Natural killer cell (primary cell): ENCODE results near the gene TTC34. TPM values are rescaled to one million over a fixed set of nuclear protein-coding genes. Genes with fewer than 3 reads are reported as not detected.

Experiments
- ATAC-seq, 3 donors: fragments of 150-1000 bp in 2 of 3; fragments of 200-7000 bp in 1 of 3; cut with Tn5 transposase; 1 replicate in 1 of 3; 2 replicates in 2 of 3; pipeline ENCODE4 v1.10.0; 2021; ENCODE audit warnings: mild to moderate bottlenecking in 2 of 3, moderate library complexity in 2 of 3
- DNase-seq, 2 donors: peaks; one replicate each; pipeline versions ENCODE4 v3.0.0 to v3.0.0-alpha.2; 2013 to 2021; ENCODE audit warnings: mixed read lengths in 1 of 2
- H3K27ac ChIP-seq: one replicate; pipeline ENCODE4 v1.5.1; 2013; ENCODE audit warnings: mild to moderate bottlenecking, low read length
- H3K27me3 ChIP-seq: one replicate; pipeline ENCODE4 v1.6.1; 2013; ENCODE audit warnings: low read length; ENCODE audit not compliant: control insufficient read depth, insufficient read depth
- H3K36me3 ChIP-seq: one replicate; pipeline ENCODE4 v1.6.1; 2013; ENCODE audit warnings: low read length; ENCODE audit not compliant: control insufficient read depth, insufficient read depth
- H3K4me1 ChIP-seq: one replicate; pipeline ENCODE4 v1.6.1; 2013; ENCODE audit warnings: low read length; ENCODE audit not compliant: control insufficient read depth, insufficient read depth
- H3K4me3 ChIP-seq: one replicate; pipeline ENCODE4 v1.5.1; 2013; ENCODE audit warnings: low read length
- H3K9me3 ChIP-seq: one replicate; pipeline ENCODE4 v1.6.1; 2013; ENCODE audit warnings: low read length; ENCODE audit not compliant: control insufficient read depth, insufficient read depth
- H3K27ac Mint-ChIP-seq, 2 donors: one replicate each; pipeline ENCODE4 v1.8.0; 2022; ENCODE audit warnings: mild to moderate bottlenecking in 2 of 2, mixed read lengths in 2 of 2, moderate library complexity in 1 of 2
- H3K27me3 Mint-ChIP-seq, 2 donors: one replicate each; pipeline ENCODE4 v1.8.0; 2022; ENCODE audit warnings: low read depth in 2 of 2, mixed read lengths in 2 of 2
- H3K36me3 Mint-ChIP-seq: one replicate; pipeline ENCODE4 v1.8.0; 2022; ENCODE audit warnings: mixed read lengths
- H3K4me1 Mint-ChIP-seq, 2 donors: one replicate each; pipeline ENCODE4 v1.8.0; 2022; ENCODE audit warnings: mixed read lengths in 2 of 2
- H3K4me3 Mint-ChIP-seq: one replicate; pipeline ENCODE4 v1.8.0; 2022; ENCODE audit warnings: mild to moderate bottlenecking, moderate library complexity, mixed read lengths
- H3K9me3 Mint-ChIP-seq, 2 donors: one replicate each; pipeline ENCODE4 v1.8.0; 2022; ENCODE audit warnings: mixed read lengths in 2 of 2
- CTCF ChIP-seq: fragments of 200-600 bp; IDR thresholded peaks from one replicate; pipeline ENCODE4 v1.8.0; 2022; ENCODE audit warnings: antibody characterized with exemption
- WGBS: methylation state at CpG from one replicate; pipeline ENCODE4 v1.1.7; 2013; ENCODE audit warnings: missing lambda C conversion rate; ENCODE audit not compliant: insufficient coverage; 5-methylcytosine and 5-hydroxymethylcytosine counted together
- intact Hi-C: fragments of 100-400 bp; cut with micrococcal nuclease; formaldehyde crosslinking; loops from one replicate; pipeline ENCODE4 v1.14.2; 2022
- total RNA-seq, 4 donors: library from RNA; stranded (reverse); fragments of 120-200 nt in 1 of 4; gene quantifications; one replicate each; pipeline versions ENCODE4 v1.2.3 to v1.2.4, GENCODE V29; 2013 to 2022

TTC34 gene
- total RNA-seq, 3 donors from 2014 or later (not counting 1 experiment from before 2014, with no cell fraction given): 0.80 to 1.4 (median 1.2) TPM

- H3K27ac ChIP-seq: no peak overlapping the region
- WGBS: 89% methylated on average over 34 of the region's 34 CpGs
- intact Hi-C loops: no loop called here
- ATAC-seq (no peak), DNase-seq (no peak)
- peaks cover 8% of the 10 kb centered on the region for H3K36me3 Mint-ChIP-seq
- no peak for TF ChIP-seq CTCF
- peaks cover 5 to 6% of the 10 kb centered on the region in 2 donors for H3K27me3 Mint-ChIP-seq
- peaks cover 3% of the 10 kb centered on the region for H3K27me3 ChIP-seq
- no peaks in the 10 kb centered on the region for H3K4me1 Mint-ChIP-seq
- H3K4me3 Mint-ChIP-seq: no peak overlapping the region
- H3K27ac Mint-ChIP-seq: no peak overlapping the region
- H3K4me1 ChIP-seq: no peaks in the 10 kb centered on the region
- H3K9me3 Mint-ChIP-seq: peaks cover 3 to 4% of the 10 kb centered on the region in 2 donors
- no peaks in the 10 kb centered on the region for H3K9me3 ChIP-seq
- H3K36me3 ChIP-seq: no peaks in the 10 kb centered on the region
- no peak overlapping the region for H3K4me3 ChIP-seq
Measured at GRCh38 chr1:2609319-2610035, 192.0 kb downstream of the TTC34 start.

- H3K4me1 Mint-ChIP-seq: no peaks in the 10 kb centered on the region
- Histone ChIP-seq H3K27me3 (no peaks in the 10 kb centered on the region), H3K27ac (no peak overlapping the region), H3K4me3 (no peak overlapping the region), H3K36me3 (no peaks in the 10 kb centered on the region), H3K9me3 (no peaks in the 10 kb centered on the region), H3K4me1 (no peaks in the 10 kb centered on the region)
- ATAC-seq (no peak), DNase-seq (no peak)
- no peak overlapping the region for H3K27ac Mint-ChIP-seq
- H3K9me3 Mint-ChIP-seq: no peaks in the 10 kb centered on the region
- H3K4me3 Mint-ChIP-seq: no peak overlapping the region
- H3K27me3 Mint-ChIP-seq: peaks cover 2% of the 10 kb centered on the region in 2 donors
- H3K36me3 Mint-ChIP-seq: no peaks in the 10 kb centered on the region
- intact Hi-C loops: no loop called here
- no peak for TF ChIP-seq CTCF
- 88% methylated on average over 13 of the region's 13 CpGs for WGBS
Measured at GRCh38 chr1:2607641-2608091, 193.8 kb downstream of the TTC34 start.

- TF ChIP-seq CTCF: no peak
- Histone ChIP-seq H3K4me3 (no peak overlapping the region), H3K9me3 (no peaks in the 10 kb centered on the region), H3K36me3 (no peaks in the 10 kb centered on the region), H3K4me1 (no peaks in the 10 kb centered on the region), H3K27me3 (no peaks in the 10 kb centered on the region), H3K27ac (no peak overlapping the region)
- H3K27me3 Mint-ChIP-seq: peaks cover 7 to 8% of the 10 kb centered on the region in 2 donors
- H3K4me3 Mint-ChIP-seq: no peak overlapping the region
- H3K36me3 Mint-ChIP-seq: no peaks in the 10 kb centered on the region
- intact Hi-C loops: no loop called here
- H3K9me3 Mint-ChIP-seq: no peaks in the 10 kb centered on the region
- no peak for ATAC-seq
- WGBS: 92% methylated on average over 36 of the region's 36 CpGs
- no peak for DNase-seq
- no peak overlapping the region for H3K27ac Mint-ChIP-seq
- H3K4me1 Mint-ChIP-seq: no peaks in the 10 kb centered on the region
Measured at GRCh38 chr1:2606881-2607621, 194.4 kb downstream of the TTC34 start.
